HepG2 (cell line): Measurements from ENCODE around the gene BPIFB2. TPM values are rescaled to one million over a fixed set of nuclear protein-coding genes. Genes with fewer than 3 reads are reported as not detected.

ENCODE experiments used
- FOXA1 ChIP-seq, 2 experiments: fragments of 450-650 bp in 1 of 2; sonication (generic) in 1 of 2; formaldehyde crosslinking in 1 of 2; IDR thresholded peaks; 2 replicates each; pipeline versions ENCODE4 v1.4.0 to v1.6.1; 2016 to 2020; ENCODE audit warnings: missing genetic modification reagents in 1 of 2
- HNF1A ChIP-seq, 2 experiments: sonication (generic) in 1 of 2; formaldehyde crosslinking in 1 of 2; IDR thresholded peaks; 2 replicates each; pipeline versions ENCODE4 v1.4.0 to v1.6.1; 2016 to 2020; ENCODE audit warnings: borderline replicate concordance in 1 of 2, low read depth in 1 of 2, mild to moderate bottlenecking in 1 of 2, missing genetic modification reagents in 1 of 2
- NAIF1 ChIP-seq: sonication (generic); formaldehyde crosslinking; IDR thresholded peaks from 2 replicates; pipeline ENCODE4 v1.5.0; 2020; ENCODE audit warnings: mild to moderate bottlenecking, missing genetic modification reagents, borderline replicate concordance
- PHF20 ChIP-seq: sonication (generic); formaldehyde crosslinking; IDR thresholded peaks from 2 replicates; pipeline ENCODE4 v1.5.0; 2020; ENCODE audit warnings: mild to moderate bottlenecking, missing genetic modification reagents
- SAFB2 ChIP-seq: sonication (generic); formaldehyde crosslinking; IDR thresholded peaks from 2 replicates; pipeline ENCODE4 v1.5.1; 2020; ENCODE audit warnings: missing genetic modification reagents, low read depth, mild to moderate bottlenecking, borderline replicate concordance
- TCF12 ChIP-seq, 2 experiments: fragments of 450-650 bp in 1 of 2; sonication (generic) in 1 of 2; formaldehyde crosslinking in 1 of 2; IDR thresholded peaks; 2 replicates each; pipeline versions ENCODE4 v1.6.1 to v1.8.0; 2017 to 2022; ENCODE audit warnings: antibody characterized with exemption in 1 of 2, mild to moderate bottlenecking in 1 of 2, missing genetic modification reagents in 1 of 2, moderate library complexity in 1 of 2
- ZNF3 ChIP-seq: IDR thresholded peaks from 2 replicates; pipeline ENCODE4 v1.7.0; 2017; ENCODE audit warnings: inconsistent platforms
- ZNF354B ChIP-seq: sonication (generic); formaldehyde crosslinking; IDR thresholded peaks from 2 replicates; pipeline ENCODE4 v1.8.0; 2022; ENCODE audit warnings: mild to moderate bottlenecking, missing genetic modification reagents
- ZNF563 ChIP-seq: sonication (generic); formaldehyde crosslinking; IDR thresholded peaks from 2 replicates; pipeline ENCODE4 v1.8.0; 2022; ENCODE audit warnings: mild to moderate bottlenecking, moderate library complexity, missing genetic modification reagents
- ZNF674 ChIP-seq: sonication (generic); formaldehyde crosslinking; IDR thresholded peaks from 2 replicates; pipeline ENCODE4 v1.5.0; 2020; ENCODE audit warnings: low read depth, mild to moderate bottlenecking, missing genetic modification reagents
- ZNF724P ChIP-seq: sonication (generic); formaldehyde crosslinking; IDR thresholded peaks from 2 replicates; pipeline ENCODE4 v1.8.0; 2022; ENCODE audit warnings: missing genetic modification reagents, borderline replicate concordance
- ZNF816 ChIP-seq: sonication (generic); formaldehyde crosslinking; IDR thresholded peaks from 2 replicates; pipeline ENCODE4 v1.8.0; 2022; ENCODE audit warnings: missing genetic modification reagents, mild to moderate bottlenecking, borderline replicate concordance
- polyA plus RNA-seq, 8 experiments: library from polyadenylated mRNA; depleted of rRNA in 3 of 8; stranded (reverse) in 7 of 8; unstranded in 1 of 8; fragments of >200 nt; fragmentation: Illumina TruSeq in 4 of 8; extraction: Trizol in 4 of 8; gene quantifications; 2 replicates each; pipeline versions ENCODE4 v1.2.1 to v1.2.3, GENCODE V29; 2011 to 2016; ENCODE audit warnings: low read depth in 4 of 8, missing spikeins in 1 of 8, mixed read lengths in 1 of 8; ENCODE audit not compliant: insufficient read depth in 1 of 8
- total RNA-seq, 5 experiments: library from RNA; depleted of rRNA; stranded (reverse); fragments of >200 nt; fragmentation: Illumina TruSeq; extraction: Trizol; gene quantifications; 2 replicates each; pipeline ENCODE4 v1.2.3, GENCODE V29; 2016; ENCODE audit warnings: low read depth in 1 of 5
- TF ChIP-seq, protein P1 (sequence below), 2 experiments: fragments of 450-650 bp in 1 of 2; sonication (generic) in 1 of 2; formaldehyde crosslinking; IDR thresholded peaks; 2 replicates each; pipeline versions ENCODE4 v1.5.0 to v1.8.0; 2020 to 2022; ENCODE audit warnings: mild to moderate bottlenecking in 1 of 2, missing genetic modification reagents in 1 of 2
- TF ChIP-seq, protein P2 (sequence below): sonication (generic); formaldehyde crosslinking; IDR thresholded peaks from 2 replicates; pipeline ENCODE4 v1.4.0; 2020; ENCODE audit warnings: missing genetic modification reagents
- TF ChIP-seq, protein P3 (sequence below): sonication (generic); formaldehyde crosslinking; IDR thresholded peaks from 2 replicates; pipeline ENCODE4 v1.4.0; 2020; ENCODE audit warnings: missing genetic modification reagents
- TF ChIP-seq, protein P4 (sequence below): sonication (generic); formaldehyde crosslinking; IDR thresholded peaks from 2 replicates; pipeline ENCODE4 v1.4.0; 2020; ENCODE audit warnings: missing genetic modification reagents

The BPIFB2 gene
- total and polyA plus RNA-seq, 2 of the 13 experiments (the other 11 are each of a cell fraction or from before 2014, with no cell fraction given), result 54.5 to 902 TPM

DNA sequence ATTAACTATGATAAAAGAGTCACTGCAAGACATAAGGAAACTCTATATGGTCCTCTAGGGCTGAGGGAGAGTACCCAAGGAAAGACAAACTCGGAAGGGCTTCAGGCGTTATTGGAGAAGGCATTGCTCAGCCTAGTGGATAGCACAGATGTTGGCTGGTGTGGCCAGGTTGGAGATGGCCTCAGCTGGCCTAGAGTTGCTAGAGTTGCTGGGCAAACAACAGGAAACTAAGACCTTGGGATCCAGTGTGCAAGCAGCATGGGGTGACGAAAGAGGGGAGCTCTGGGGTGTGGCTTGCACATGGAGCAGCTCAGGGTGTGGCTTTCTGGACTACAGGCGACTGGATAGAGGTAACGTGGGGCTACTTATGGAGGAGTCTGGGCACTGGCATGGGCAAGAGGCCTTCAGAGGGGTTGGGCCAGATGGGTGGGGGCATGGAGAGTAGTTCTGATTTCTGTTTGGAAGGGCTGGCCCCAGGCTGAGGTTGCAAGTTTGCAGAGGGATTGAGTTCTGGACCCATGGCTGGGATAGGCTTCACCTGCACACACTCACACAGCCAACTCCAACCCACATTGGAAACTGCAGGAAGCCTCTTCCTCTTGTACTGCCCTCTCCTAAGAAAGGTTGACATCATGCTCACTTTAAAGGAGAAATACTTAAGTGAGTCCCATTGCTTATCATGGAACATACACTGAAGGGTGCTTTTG is 18.7 kb downstream of the BPIFB2 start (continued):
- no peak for TF ChIP-seq ZNF3 (CRISPR knock-in tag)
- TF ChIP-seq HNF1A (IDR thresholded peaks at IDR 0.05; ENCODE audit: low read depth), result no peak
- TF ChIP-seq HNF1A (CRISPR knock-in tag; IDR thresholded peaks at IDR 0.05; ENCODE audit: borderline replicate concordance), result no peak; the same call in 1 of the 2 replicates
- no peak for TF ChIP-seq ZNF674 (CRISPR knock-in tag)
- TF ChIP-seq FOXA1 (IDR thresholded peaks at IDR 0.05), result no peak
- TF ChIP-seq FOXA1 (CRISPR knock-in tag; IDR thresholded peaks at IDR 0.05), result no peak
- no peak; the same call in 1 of the 2 replicates for TF ChIP-seq ZNF354B
- TF ChIP-seq, protein P1, sequence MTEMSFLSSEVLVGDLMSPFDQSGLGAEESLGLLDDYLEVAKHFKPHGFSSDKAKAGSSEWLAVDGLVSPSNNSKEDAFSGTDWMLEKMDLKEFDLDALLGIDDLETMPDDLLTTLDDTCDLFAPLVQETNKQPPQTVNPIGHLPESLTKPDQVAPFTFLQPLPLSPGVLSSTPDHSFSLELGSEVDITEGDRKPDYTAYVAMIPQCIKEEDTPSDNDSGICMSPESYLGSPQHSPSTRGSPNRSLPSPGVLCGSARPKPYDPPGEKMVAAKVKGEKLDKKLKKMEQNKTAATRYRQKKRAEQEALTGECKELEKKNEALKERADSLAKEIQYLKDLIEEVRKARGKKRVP (CRISPR knock-in tag; IDR thresholded peaks at IDR 0.05), result no peak; a peak in 1 of 4 replicates
- TF ChIP-seq TCF12 (IDR thresholded peaks at IDR 0.05), result no peak
- TF ChIP-seq TCF12 (CRISPR knock-in tag; IDR thresholded peaks at IDR 0.05), result no peak
- TF ChIP-seq ZNF563 (CRISPR knock-in tag), result no peak
- no peak for TF ChIP-seq ZNF724P (CRISPR knock-in tag)
- TF ChIP-seq, protein P2, sequence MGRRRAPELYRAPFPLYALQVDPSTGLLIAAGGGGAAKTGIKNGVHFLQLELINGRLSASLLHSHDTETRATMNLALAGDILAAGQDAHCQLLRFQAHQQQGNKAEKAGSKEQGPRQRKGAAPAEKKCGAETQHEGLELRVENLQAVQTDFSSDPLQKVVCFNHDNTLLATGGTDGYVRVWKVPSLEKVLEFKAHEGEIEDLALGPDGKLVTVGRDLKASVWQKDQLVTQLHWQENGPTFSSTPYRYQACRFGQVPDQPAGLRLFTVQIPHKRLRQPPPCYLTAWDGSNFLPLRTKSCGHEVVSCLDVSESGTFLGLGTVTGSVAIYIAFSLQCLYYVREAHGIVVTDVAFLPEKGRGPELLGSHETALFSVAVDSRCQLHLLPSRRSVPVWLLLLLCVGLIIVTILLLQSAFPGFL, result no peak
- TF ChIP-seq PHF20 (CRISPR knock-in tag), result no peak
- TF ChIP-seq, protein P3, sequence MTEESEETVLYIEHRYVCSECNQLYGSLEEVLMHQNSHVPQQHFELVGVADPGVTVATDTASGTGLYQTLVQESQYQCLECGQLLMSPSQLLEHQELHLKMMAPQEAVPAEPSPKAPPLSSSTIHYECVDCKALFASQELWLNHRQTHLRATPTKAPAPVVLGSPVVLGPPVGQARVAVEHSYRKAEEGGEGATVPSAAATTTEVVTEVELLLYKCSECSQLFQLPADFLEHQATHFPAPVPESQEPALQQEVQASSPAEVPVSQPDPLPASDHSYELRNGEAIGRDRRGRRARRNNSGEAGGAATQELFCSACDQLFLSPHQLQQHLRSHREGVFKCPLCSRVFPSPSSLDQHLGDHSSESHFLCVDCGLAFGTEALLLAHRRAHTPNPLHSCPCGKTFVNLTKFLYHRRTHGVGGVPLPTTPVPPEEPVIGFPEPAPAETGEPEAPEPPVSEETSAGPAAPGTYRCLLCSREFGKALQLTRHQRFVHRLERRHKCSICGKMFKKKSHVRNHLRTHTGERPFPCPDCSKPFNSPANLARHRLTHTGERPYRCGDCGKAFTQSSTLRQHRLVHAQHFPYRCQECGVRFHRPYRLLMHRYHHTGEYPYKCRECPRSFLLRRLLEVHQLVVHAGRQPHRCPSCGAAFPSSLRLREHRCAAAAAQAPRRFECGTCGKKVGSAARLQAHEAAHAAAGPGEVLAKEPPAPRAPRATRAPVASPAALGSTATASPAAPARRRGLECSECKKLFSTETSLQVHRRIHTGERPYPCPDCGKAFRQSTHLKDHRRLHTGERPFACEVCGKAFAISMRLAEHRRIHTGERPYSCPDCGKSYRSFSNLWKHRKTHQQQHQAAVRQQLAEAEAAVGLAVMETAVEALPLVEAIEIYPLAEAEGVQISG (CRISPR knock-in tag), result peak; percentile 44
- TF ChIP-seq, protein P4, sequence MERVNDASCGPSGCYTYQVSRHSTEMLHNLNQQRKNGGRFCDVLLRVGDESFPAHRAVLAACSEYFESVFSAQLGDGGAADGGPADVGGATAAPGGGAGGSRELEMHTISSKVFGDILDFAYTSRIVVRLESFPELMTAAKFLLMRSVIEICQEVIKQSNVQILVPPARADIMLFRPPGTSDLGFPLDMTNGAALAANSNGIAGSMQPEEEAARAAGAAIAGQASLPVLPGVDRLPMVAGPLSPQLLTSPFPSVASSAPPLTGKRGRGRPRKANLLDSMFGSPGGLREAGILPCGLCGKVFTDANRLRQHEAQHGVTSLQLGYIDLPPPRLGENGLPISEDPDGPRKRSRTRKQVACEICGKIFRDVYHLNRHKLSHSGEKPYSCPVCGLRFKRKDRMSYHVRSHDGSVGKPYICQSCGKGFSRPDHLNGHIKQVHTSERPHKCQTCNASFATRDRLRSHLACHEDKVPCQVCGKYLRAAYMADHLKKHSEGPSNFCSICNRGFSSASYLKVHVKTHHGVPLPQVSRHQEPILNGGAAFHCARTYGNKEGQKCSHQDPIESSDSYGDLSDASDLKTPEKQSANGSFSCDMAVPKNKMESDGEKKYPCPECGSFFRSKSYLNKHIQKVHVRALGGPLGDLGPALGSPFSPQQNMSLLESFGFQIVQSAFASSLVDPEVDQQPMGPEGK (CRISPR knock-in tag), result 0 out of 2 replicates have a peak, but pooled peaks have one; percentile 22
- TF ChIP-seq SAFB2 (CRISPR knock-in tag), result no peak; the same call in 1 of the 2 replicates
- no peak for TF ChIP-seq ZNF816 (CRISPR knock-in tag)
- TF ChIP-seq NAIF1, result no peak
